GM18907 (cell line): ENCODE measurements around the gene KDM2B.
A peak's percentile ranks its signal among the peaks of the same experiment; 100 is the strongest.

ENCODE experiments used
- ATAC-seq: cut with Tn5 transposase; IDR thresholded peaks from one replicate; pipeline ENCODE4 v1.9.1; 2021; ENCODE audit warnings: mild to moderate bottlenecking, moderate library complexity; ENCODE audit not compliant: unreplicated experiment

KDM2B gene

GRCh38 chr12:121532503-121533393 lies 48.1 kb downstream of the KDM2B start:
- ATAC-seq = no peak

- ATAC-seq = no peak
Observed at GRCh38 chr12:121531356-121531750, 49.5 kb downstream of the KDM2B start.

- no peak for ATAC-seq
Observed at GRCh38 chr12:121530600-121531355, 50.0 kb downstream of the KDM2B start.

GRCh38 chr12:121529184-121529583 lies 51.6 kb downstream of the KDM2B start:
- no peak for ATAC-seq

- ATAC-seq = no peak
Observed at GRCh38 chr12:121525411-121525810, 55.4 kb downstream of the KDM2B start.

- no peak for ATAC-seq
Observed at GRCh38 chr12:121524196-121524916, 56.5 kb downstream of the KDM2B start.

- ATAC-seq = no peak
Observed at GRCh38 chr12:121523741-121524140, 57.1 kb downstream of the KDM2B start.

GRCh38 chr12:121522971-121523370 lies 57.9 kb downstream of the KDM2B start:
- ATAC-seq = no peak

- no peak for ATAC-seq
Observed at GRCh38 chr12:121520586-121521086, 60.2 kb downstream of the KDM2B start.

- no peak for ATAC-seq
Observed at GRCh38 chr12:121520119-121520518, 60.7 kb downstream of the KDM2B start.

GRCh38 chr12:121519227-121519626 lies 61.6 kb downstream of the KDM2B start:
- ATAC-seq = no peak

GRCh38 chr12:121518656-121519055 lies 62.2 kb downstream of the KDM2B start:
- no peak for ATAC-seq

- no peak for ATAC-seq
Observed at GRCh38 chr12:121516437-121517011, 64.3 kb downstream of the KDM2B start.

- no peak for ATAC-seq
Observed at GRCh38 chr12:121515615-121516014, 65.2 kb downstream of the KDM2B start.

- ATAC-seq = peak; percentile 41
Observed at GRCh38 chr12:121514184-121514742, 66.6 kb downstream of the KDM2B start.

- ATAC-seq = peak; percentile 65
Observed at GRCh38 chr12:121513464-121514183, 67.2 kb downstream of the KDM2B start.

GRCh38 chr12:121512561-121512960 lies 68.3 kb downstream of the KDM2B start:
- ATAC-seq = no peak

GRCh38 chr12:121511916-121512315 lies 68.9 kb downstream of the KDM2B start:
- ATAC-seq = no peak

- no peak for ATAC-seq
Observed at GRCh38 chr12:121509339-121509738, 71.5 kb downstream of the KDM2B start.

- no peak for ATAC-seq
Observed at GRCh38 chr12:121508533-121508932, 72.3 kb downstream of the KDM2B start.
